ENCODE results near the gene NUDCD2.

DNA sequence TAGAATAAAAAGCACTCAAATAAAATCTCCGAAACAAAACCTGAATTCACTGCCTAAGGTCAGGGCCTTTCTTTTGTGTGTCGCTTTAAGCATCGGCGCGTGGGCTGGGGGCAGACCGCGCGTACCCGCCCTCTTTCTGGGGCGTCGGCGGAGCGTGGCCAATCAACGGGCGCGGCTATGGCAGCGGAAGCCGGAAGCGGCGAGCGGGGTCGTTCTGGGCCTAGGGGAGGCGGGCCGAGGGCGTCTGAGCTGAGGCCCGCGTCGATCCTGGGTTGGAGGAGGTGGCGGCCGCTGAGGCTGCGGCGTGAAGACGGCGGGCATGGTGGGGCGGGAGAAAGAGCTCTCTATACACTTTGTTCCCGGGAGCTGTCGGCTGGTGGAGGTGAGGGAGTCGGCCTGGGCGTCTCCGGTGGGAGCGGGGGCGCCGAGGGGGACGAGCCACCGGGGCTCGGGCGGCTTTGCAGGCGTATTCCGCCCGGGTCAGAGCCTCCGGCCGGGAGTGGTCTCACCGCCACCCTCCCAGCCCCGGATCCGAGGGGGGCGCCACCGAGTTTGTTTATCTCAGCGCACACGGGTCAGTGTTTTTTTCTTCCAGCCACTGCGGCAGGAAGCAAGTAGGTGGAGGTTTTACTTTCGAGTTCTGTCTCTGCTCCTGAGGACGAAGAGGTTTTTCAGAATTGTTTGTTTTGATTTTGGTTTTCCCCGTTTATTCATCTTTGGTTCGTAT, 45.6 kb upstream of the NUDCD2 start, which contains the start of gene MAT2B:
- TF ChIP-seq, protein P1, sequence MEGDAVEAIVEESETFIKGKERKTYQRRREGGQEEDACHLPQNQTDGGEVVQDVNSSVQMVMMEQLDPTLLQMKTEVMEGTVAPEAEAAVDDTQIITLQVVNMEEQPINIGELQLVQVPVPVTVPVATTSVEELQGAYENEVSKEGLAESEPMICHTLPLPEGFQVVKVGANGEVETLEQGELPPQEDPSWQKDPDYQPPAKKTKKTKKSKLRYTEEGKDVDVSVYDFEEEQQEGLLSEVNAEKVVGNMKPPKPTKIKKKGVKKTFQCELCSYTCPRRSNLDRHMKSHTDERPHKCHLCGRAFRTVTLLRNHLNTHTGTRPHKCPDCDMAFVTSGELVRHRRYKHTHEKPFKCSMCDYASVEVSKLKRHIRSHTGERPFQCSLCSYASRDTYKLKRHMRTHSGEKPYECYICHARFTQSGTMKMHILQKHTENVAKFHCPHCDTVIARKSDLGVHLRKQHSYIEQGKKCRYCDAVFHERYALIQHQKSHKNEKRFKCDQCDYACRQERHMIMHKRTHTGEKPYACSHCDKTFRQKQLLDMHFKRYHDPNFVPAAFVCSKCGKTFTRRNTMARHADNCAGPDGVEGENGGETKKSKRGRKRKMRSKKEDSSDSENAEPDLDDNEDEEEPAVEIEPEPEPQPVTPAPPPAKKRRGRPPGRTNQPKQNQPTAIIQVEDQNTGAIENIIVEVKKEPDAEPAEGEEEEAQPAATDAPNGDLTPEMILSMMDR (IDR thresholded peaks at IDR 0.05) = peak in 5 of 6 experiments; percentile 46 to 67 (median 48)
- peak; percentile 95 to 98 for TF ChIP-seq POLR2AphosphoS5 (IDR thresholded peaks at IDR 0.05)
